ENCODE data around the gene MAP10.
"Not testable (repeated sequence)": the region's sequence is repeated elsewhere in the genome, so short reads cannot be mapped to it uniquely, and the experiment has no call there.

Gene MAP10, protein sequence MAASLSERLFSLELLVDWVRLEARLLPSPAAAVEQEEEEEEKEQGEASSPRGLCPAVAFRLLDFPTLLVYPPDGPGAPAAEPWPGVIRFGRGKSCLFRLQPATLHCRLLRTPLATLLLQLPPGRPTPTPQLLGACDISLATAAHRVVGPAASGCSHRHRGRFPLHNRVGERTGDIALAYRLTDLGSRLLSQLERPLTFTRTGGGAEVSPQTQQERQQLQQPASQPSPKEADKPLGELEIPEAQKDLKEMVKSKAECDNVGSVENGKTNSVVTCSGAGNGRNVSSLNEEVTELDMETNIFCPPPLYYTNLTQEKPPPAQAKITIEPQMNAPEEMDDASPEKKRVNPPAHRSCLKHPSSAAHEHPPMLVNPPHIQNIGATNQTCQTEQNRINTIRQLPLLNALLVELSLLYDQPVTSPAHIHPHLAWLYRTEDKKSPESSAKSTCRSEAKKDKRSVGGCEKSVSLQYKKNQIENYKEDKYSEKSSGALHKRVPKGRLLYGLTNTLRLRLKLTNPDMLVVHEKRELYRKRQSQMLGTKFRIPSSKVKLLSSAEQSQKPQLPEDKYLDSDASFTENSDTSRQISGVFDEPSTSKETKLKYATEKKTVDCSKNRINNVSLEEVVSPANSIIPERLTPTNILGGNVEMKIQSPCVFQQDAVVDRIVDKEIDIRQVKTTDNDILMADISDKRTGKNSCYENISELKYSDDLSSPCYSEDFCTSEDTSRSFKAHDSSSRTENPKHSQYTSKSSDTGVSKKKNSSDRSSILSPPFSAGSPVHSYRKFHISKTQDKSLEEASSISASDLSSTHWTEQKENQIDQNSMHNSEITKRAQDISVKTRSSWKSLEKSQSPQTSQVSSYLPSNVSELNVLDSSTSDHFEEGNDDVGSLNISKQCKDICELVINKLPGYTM

DNA sequence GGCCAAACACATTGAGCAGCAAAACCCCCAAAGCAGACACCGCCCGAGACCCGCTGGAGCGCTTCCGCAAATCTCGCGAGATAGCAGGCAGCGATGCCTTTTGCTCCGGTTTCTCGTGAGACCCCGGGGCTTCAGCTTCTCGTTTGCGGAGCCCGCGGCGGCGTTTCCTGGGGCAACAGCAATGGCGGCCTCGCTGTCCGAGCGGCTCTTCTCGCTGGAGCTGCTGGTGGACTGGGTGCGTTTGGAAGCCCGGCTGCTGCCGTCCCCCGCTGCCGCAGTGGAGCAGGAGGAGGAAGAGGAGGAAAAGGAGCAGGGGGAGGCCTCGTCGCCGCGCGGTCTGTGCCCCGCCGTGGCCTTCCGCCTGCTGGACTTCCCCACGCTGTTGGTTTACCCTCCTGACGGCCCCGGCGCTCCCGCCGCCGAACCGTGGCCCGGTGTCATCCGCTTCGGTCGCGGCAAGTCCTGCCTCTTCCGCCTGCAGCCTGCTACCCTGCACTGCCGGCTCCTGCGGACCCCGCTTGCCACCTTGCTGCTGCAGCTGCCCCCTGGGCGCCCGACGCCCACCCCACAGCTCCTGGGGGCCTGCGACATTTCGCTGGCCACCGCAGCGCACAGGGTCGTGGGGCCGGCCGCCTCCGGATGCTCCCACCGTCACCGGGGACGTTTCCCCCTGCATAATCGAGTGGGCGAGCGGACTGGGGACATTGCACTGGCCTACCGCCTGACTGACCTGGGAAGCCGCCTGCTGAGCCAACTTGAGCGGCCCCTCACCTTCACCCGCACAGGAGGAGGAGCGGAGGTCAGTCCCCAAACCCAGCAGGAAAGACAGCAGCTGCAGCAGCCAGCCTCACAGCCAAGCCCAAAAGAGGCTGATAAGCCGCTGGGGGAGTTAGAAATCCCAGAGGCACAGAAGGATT, at the start of gene MAP10:
Gene MAP10 (plus strand): TSS at position 148 of the 917 bp plus-strand sequence. CDS start 34 bp downstream, at position 182.
- peak; percentile 40 for DNase-seq (ENCODE audit: low read depth, low spot score)

DNA sequence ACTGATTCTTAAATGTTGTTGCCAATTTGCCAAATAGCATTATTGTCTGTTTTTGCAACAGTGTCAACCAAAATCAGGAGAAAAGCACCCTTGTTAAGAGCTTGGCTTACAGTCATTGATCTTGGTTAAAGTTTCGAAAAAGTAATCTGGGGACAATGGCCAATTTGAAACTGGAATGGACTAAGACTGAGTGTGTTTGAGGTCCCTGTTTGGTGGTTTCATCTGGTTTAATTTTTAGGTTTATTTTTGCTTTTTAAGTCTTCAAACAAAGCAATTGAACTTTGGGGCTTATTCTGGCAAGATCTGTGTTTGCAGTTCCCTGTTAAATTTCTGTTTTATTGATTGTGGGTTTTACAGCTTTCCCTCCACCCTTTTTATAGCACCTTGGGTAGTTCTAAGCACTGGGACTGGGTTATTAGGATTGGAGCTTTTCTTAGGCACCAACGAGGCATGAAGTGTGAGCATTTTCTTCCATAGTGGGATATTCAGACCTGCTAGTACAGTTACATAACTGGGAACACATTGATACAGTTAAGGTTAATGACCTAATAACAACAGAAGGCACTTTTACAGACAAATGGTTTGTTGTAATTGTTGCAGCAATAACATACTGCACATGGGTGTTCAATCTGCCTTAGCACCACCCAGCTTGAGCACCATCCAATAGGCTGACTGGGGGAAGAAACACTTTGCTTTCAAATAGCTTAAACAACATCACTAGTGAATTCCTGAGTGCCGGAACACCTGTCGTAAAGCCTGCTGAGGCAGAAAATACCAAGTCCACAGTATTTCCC, 40.6 kb upstream of the MAP10 start:
- no peak for DNase-seq (ENCODE audit: low read depth, low spot score)

DNA sequence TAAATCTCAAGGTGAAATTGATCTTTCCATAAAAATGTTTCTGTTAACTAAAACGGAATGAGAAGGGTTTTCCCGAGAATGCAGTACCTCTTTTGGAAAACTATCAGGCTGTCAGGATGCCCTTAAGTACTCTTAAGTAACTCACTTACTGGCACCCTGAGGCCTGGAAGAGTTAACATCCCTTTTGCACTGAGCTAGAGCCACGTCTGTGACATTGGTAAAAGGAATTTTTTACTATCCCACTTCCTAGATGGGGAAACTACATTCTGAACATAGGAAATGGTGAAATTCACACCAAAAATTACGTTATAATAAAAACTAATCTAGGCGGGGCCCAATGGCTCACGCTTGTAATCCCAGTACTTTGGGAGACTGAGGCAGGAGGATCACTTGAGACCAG, 39.7 kb upstream of the MAP10 start:
- no peak for DNase-seq (ENCODE audit: low read depth, low spot score)

DNA sequence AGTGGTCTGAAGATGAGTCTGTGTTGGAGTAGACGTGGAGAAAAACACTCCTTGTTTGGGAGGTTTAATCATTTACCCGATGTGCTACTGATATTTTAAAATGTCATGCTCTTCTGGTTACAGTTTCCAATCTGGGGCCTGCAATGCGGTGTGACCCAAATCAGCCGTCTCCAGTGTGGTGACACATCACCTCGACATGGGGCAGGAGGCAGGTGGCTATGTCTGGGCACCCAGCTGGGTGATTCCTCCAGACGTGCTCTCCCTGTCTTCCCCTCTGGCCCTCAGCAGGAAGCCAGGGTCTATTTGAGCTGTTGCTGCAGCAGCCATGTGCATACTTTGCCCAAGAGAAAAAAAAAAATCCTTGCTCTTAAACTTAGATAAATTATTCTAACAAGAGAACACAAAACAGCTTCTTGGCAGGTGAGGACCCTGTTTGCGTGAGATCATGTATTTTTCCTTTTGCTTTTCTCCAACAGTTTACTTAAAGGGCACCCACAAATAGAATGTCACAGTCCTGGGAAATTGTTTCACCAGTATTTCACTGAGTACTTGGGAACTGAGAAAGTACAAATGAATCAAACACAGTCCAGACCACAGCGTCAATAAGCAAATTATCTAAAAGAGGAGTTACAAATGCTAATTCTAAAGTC, 38.9 kb upstream of the MAP10 start:
- DNase-seq (ENCODE audit: low read depth, low spot score), result no peak

DNA sequence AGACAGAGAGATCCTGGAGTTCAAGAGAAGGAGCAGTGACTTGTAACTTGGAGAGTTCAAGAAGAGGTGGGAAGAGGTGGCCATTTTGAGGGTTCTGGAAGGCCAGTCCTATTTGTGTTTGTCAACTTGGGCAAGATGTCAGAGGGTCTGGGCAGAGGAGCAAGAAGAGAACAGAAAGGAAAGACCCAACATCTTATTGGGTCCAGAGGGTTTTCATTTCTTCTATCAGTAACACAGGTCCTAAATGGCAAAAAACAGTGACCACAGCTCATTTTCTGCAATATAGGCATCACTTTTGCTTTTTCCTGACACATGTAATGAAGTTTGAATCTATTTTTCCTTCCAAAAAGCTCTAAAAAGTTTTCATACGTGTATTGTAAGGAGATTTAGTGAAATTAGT, 38.3 kb upstream of the MAP10 start:
- no peak for DNase-seq (ENCODE audit: low read depth, low spot score)

DNA sequence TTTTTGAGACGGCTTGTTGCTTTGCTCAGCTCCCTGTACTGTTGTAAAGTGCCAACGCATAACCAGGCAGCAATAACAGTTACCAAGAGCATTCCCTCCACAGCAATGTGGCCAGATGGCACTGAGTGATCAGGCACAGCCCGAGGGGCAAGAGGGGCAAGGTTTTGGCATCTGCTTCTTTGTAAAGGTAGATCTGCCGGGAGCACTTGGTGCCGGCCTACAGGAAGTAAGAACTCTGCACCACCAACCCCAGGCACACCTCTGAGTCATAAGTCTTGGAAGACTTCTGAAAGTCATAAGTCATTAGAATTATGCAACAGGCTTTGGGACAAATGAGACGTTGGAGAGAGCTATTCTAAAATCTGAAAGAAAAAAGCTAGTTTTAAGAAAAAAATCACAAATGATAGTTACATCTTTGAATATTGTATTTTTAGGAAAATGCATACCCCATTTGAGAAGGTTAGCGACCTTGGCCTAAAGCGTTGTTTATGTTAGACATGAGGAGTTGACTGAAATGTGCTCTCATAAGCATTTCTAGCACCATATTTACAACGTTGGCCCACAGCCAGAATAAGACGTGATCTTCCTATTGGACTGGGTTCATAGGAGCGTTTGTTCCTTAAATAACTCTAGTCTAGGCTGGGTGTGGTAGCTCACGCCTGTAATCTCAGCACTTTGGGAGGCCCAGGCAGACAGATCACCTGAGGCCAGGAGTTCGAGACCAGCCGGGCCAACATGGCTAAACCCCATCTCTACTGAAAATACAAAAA, 37.7 kb upstream of the MAP10 start:
- no peak for DNase-seq (ENCODE audit: low read depth, low spot score)

DNA sequence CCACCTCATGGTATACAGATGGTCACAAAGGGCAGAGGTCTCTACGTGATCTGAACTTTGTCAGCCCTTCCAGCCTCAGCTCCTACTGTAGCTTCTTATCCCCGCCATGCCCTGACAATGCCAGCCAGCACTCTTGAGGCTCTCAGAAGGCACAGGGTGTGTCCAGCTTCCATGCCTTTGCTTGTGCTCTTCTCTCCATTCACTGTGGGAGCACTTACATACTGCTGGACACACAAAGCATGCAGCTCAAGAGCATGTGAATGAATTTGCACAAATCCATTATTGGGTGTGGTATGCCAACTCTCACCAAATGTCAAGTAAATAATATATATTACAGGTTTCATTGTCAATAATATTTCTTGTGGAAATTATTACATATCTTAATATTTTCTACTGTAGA, 36.4 kb upstream of the MAP10 start:
- DNase-seq (ENCODE audit: low read depth, low spot score), result no peak

DNA sequence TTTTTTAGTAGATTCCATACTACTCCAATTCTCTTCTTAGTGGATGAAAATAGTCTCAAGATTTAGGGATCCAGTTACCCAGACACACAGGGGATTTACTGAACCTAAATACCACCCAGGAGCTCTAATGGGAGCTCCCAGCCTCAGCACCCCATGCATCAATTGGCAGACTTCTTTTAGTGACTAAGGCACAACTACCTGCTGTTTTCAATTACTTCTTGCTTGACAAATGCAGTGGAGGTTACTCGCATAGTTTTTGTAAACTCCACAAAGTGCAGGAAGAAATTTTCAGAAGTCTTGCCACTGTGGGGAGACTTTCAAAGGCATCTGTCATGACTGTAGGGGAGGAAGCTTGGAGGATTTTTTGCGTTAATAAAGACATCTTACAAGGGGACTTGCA, 35.5 kb upstream of the MAP10 start:
- DNase-seq (ENCODE audit: low read depth, low spot score), result no peak

DNA sequence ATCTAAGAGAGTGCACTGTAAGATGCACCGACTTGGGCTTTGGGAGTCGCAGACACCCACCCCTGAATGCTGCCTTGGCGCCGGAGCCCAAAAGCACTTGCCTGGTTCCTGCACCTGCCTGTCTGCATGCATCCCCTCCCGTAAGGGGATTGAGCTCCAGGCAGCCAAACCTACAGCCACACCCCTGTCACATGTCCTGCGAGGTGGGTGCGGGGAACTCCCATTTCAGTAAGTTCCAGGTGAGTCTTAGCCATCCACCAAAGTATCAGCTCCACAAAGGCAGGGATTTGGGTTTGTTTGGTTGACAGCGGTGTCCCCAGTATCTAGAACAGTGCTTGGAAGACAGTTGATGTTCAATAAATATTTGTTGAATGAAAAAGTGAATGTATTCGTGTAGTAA, 31.5 kb upstream of the MAP10 start:
- no peak for DNase-seq (ENCODE audit: low read depth, low spot score)

DNA sequence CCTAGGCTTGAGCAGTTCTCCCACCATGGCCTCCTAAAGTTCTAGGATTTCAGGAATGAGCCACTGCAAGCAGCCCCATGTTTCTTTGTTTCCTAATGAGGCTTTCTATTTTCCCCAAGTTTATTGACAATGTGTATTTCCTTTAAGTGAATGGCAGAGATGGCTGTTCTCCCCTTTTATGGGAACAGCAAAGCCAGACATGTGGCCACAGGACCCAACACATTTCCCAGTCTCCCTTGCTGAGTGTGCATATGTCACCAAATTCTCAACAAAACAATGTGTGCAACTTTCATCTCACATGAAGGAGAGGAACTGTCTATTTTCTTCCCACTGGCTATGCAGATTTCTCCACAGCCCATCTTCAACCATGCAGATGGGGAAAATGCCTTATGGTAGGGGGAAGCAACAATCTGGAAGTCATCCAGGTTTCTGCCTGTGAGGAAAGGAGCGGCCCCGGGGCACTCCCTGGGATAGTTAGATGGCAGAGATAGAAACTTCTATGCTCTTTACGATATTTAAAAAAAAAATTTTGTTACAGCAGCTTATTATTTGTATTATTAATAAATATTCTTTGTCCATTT, 28.6 kb upstream of the MAP10 start:
- no peak for DNase-seq (ENCODE audit: low read depth, low spot score)

DNA sequence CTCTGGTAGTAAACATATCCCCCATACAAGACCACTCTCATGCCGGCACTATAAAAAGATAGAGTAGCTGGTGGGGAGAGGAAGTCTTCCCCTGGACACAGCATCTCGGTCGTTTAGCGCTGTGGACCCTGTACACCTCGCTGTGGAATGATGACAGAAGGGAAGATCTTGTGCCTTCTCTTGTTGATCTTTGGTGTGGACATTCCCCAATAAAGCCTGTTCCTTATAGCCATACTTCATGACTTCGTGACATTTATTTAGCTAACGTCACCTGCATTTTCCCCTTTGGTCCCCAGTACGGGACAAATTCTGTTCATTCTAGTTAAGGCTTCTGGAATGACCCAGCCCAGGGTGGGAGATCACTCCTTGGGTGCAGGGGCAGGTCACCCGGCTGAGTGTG, 24.9 kb upstream of the MAP10 start:
- no peak for DNase-seq (ENCODE audit: low read depth, low spot score)

DNA sequence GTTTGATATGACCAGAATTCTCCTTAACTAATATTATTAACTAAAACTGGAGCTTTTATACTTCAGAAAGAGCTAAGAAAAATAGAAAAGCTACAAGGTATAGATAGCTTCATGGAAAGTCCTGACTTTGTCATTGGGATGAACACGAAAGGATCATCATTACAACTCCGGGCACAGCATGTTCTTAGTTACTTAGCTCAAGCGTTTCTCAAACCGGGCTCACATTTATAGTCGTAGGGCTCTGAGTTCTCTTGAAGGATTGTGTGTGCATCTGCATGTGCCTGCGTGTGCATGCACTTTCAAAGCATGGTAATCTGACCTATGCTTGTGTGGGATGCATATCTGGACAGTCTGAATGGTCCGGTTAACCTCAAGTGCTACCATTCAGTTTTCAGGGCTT, 20.4 kb upstream of the MAP10 start:
- DNase-seq (ENCODE audit: low read depth, low spot score), result no peak

DNA sequence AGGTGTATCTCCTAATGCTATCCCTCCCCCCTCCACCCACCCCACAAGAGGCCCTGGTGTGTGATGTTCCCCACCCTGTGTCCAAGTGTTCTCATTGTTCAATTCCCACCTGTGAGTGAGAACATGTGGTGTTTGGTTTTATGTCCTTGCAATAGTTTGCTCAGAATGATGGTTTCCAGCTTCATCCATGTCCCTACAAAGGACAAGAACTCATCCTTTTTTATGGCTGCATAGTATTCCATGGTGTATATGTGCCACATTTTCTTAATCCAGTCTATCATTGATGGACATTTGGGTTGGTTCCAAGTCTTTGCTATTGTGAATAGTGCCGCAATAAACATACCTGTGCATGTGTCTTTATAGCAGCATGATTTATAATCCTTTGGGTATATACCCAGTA, 19.6 kb upstream of the MAP10 start:
- DNase-seq (ENCODE audit: low read depth, low spot score), result not testable (repeated sequence)

DNA sequence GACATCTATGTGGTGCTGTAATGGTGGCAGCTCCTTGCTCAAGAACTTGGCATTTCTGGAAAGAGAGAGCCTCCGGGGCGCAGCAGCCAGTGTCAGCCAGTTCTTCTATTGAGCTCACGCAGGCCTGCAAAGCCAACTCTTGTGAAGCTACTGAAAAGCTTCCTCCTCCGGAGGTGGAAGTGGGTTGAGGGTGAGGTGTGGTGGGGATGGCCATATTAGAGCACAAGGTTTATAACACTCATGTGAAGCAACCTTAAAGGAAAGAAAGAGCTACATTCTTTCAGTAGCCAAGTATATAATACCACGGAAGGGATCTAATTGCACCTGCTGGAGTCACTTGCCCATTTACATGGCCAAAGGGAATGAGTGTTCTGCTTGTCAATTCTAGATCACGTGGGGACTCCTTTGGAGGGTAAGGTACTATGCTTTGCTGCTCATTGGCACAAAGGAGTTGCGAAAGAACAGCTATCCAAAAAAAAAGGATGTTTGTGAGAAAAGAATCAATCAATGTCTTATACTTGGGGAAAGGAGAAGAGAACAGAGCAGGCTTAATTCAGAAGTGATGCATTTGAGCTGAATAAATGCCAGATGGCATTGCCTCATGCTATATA, 18.3 kb upstream of the MAP10 start:
- no peak for DNase-seq (ENCODE audit: low read depth, low spot score)

DNA sequence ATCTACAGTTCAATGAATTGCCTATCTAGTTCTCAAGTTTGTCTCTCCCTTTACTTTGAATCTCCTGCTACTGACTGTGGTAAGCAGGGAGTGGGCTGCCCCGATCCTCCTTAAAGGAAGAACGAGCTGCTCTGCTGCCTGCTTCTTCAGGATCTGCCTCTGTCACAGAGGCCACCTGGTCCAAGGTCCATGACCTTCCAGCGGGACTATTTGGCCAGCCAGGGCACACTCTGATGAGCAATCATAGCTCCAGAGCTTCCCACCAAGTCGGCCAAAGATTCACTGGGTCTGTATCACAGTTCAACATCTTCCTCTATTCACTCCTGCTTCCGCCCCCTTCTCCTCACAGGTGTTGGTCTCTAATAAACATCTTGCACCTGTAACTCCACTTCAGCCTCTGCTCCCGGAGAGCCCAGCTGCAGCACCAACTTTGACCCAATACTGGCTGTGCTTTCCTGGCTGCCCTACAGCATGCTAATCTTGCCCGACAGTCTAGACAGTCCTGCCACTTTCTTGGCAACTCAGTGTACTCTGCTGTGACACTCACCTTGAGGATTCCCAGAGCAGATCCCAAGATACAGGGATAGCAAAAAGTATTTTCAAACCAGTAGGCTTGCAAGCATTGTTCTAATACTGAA, 16.9 kb upstream of the MAP10 start:
- no peak for DNase-seq (ENCODE audit: low read depth, low spot score)

DNA sequence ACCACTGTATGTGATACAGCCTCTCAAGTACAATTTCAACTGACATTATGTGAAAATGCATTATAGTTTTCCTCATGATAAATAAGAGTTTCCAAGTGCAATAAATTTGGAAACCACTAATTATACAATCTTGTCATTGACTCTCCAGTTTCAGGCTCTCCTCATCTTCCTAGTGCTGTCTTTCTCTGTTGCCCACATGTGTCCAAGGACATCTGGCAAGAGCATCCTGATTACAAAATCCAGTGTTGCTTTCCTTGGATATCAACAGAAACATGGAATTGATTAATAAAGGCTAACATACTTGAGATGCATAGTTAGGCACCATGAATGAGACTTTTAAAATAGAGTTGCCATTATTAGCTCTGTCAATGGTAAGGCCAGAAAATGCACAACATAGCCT, 15.6 kb upstream of the MAP10 start:
- no peak for DNase-seq (ENCODE audit: low read depth, low spot score)

DNA sequence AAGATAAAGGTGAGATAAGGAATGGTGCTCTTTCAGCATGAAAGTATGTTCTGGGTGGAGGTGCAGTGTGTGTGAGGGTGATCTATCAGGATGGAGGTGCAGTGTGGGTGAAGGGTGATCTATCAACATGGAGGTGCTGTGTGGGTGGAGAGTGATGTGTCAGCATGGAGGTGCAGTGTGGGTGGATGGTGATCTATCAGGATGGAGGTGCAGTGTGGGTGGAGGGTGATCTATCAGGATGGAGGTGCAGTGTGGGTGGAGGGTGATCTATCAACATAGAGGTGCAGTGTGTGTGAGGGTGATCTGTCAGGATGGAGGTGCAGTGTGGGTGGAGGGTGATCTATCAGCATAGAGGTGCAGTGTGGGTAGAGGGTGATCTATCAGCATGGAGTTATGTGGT, 12.3 kb upstream of the MAP10 start:
- DNase-seq (ENCODE audit: low read depth, low spot score), result no peak

DNA sequence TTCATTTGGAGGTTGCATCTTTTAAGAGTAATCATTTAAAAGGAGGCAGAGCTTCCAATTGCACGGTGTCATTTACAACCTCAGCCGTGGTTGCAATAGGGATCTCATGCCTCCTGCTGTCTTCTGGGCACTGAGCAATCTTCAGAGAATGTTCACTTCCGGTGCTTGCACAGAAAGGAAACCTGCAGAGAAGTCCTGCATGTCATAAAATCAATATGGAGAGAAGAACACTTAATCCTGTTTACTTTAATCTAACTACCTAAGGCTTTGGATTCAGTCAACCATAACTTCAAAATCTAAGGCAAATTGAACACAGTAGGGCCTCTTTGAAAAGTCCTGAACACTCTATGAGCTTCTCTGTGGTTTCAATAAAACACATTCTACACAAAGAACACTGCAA, 11.3 kb upstream of the MAP10 start:
- no peak for DNase-seq (ENCODE audit: low read depth, low spot score)
